CD14-positive monocyte (primary cell): Measurements from ENCODE around the gene KLHL22. TPM values are rescaled to one million over a fixed set of nuclear protein-coding genes. Genes with fewer than 3 reads are reported as not detected.

Source experiments
- DNase-seq, 3 donors: peaks; one replicate each; pipeline ENCODE4 v3.0.0-alpha.2; 2011 to 2022
- H2AFZ ChIP-seq: 2 replicates; pipeline ENCODE4 v1.6.0; 2012; ENCODE audit warnings: mild to moderate bottlenecking, low read depth, low read length, inconsistent platforms; ENCODE audit not compliant: insufficient read depth, poor library complexity, severe bottlenecking
- H3K27ac ChIP-seq, 2 donors: 1 replicate in 1 of 2; 2 replicates in 1 of 2; pipeline ENCODE4 v1.5.1; 2012 to 2013; ENCODE audit warnings: low read length in 2 of 2, control low read depth in 1 of 2, inconsistent platforms in 1 of 2, low read depth in 1 of 2, mild to moderate bottlenecking in 1 of 2
- H3K27me3 ChIP-seq, 2 donors: one replicate each; pipeline versions ENCODE4 v1.6.0 to v1.6.1; 2011 to 2013; ENCODE audit warnings: low read length in 2 of 2; ENCODE audit not compliant: control insufficient read depth in 2 of 2, insufficient read depth in 2 of 2
- H3K36me3 ChIP-seq, 2 donors: replicated peaks in 1 of 2; 1 replicate in 1 of 2; 2 replicates in 1 of 2; pipeline versions ENCODE4 v1.5.1 to v1.6.1; 2012 to 2013; ENCODE audit warnings: low read length in 2 of 2, control low read depth in 1 of 2, inconsistent platforms in 1 of 2, mild to moderate bottlenecking in 1 of 2; ENCODE audit not compliant: insufficient read depth in 2 of 2, control insufficient read depth in 1 of 2
- H3K4me1 ChIP-seq, 2 donors: 1 replicate in 1 of 2; 2 replicates in 1 of 2; pipeline versions ENCODE4 v1.5.1 to v1.6.1; 2012 to 2013; ENCODE audit warnings: low read length in 2 of 2, control low read depth in 1 of 2, inconsistent platforms in 1 of 2, mild to moderate bottlenecking in 1 of 2, moderate library complexity in 1 of 2; ENCODE audit not compliant: insufficient read depth in 2 of 2, control insufficient read depth in 1 of 2
- H3K4me2 ChIP-seq: replicated peaks from 2 replicates; pipeline ENCODE3; 2012; ENCODE audit warnings: low read length, moderate library complexity, mild to moderate bottlenecking; ENCODE audit not compliant: poor library complexity, severe bottlenecking; ENCODE audit errors: extremely low read depth
- H3K4me3 ChIP-seq, 3 experiments: fragments of 200-600 bp in 1 of 3; sonication (generic) in 1 of 3; replicated peaks in 1 of 3; 1 replicate in 2 of 3; 2 replicates in 1 of 3; pipeline ENCODE4 v1.5.1; 2011 to 2013; ENCODE audit warnings: low read length in 3 of 3, mild to moderate bottlenecking in 3 of 3, control low read depth in 2 of 3, low read depth in 2 of 3, inconsistent platforms in 1 of 3, moderate library complexity in 1 of 3
- H3K79me2 ChIP-seq: 2 replicates; pipeline ENCODE4 v1.6.0; 2012; ENCODE audit warnings: mild to moderate bottlenecking, control low read depth, inconsistent platforms, low read length, moderate library complexity; ENCODE audit not compliant: insufficient read depth
- H3K9ac ChIP-seq: 2 replicates; pipeline ENCODE4 v1.6.0; 2017; ENCODE audit warnings: low read length, mild to moderate bottlenecking; ENCODE audit not compliant: insufficient read depth, poor library complexity, severe bottlenecking
- H3K9me3 ChIP-seq, 2 donors: replicated peaks in 1 of 2; 1 replicate in 1 of 2; 2 replicates in 1 of 2; pipeline versions ENCODE4 v1.5.1 to v1.6.1; 2012 to 2013; ENCODE audit warnings: low read length in 2 of 2, control low read depth in 1 of 2; ENCODE audit not compliant: control insufficient read depth in 1 of 2, insufficient read depth in 1 of 2
- H4K20me1 ChIP-seq: 2 replicates; pipeline ENCODE4 v1.6.0; 2012; ENCODE audit warnings: mild to moderate bottlenecking, low read length, control low read depth, moderate library complexity; ENCODE audit not compliant: insufficient read depth
- H3K27ac Mint-ChIP-seq, 7 donors: one replicate each; pipeline ENCODE4 v1.8.0; 2020; ENCODE audit warnings: mild to moderate bottlenecking in 7 of 7, mixed read lengths in 7 of 7, moderate library complexity in 6 of 7, inconsistent platforms in 2 of 7
- H3K27me3 Mint-ChIP-seq, 3 donors: one replicate each; pipeline ENCODE4 v1.8.0; 2021 to 2022; ENCODE audit warnings: low read depth in 3 of 3, mild to moderate bottlenecking in 3 of 3, mixed read lengths in 3 of 3, moderate library complexity in 3 of 3, inconsistent platforms in 1 of 3
- H3K36me3 Mint-ChIP-seq, 2 donors: one replicate each; pipeline ENCODE4 v1.8.0; 2020; ENCODE audit warnings: mixed read lengths in 2 of 2, inconsistent platforms in 1 of 2, mild to moderate bottlenecking in 1 of 2
- H3K4me1 Mint-ChIP-seq: one replicate; pipeline ENCODE4 v1.8.0; 2020; ENCODE audit warnings: mild to moderate bottlenecking, mixed read lengths
- H3K4me3 Mint-ChIP-seq, 2 donors: one replicate each; pipeline ENCODE4 v1.8.0; 2020; ENCODE audit warnings: mild to moderate bottlenecking in 2 of 2, mixed read lengths in 2 of 2, moderate library complexity in 1 of 2
- H3K9me3 Mint-ChIP-seq, 7 donors: one replicate each; pipeline ENCODE4 v1.8.0; 2020 to 2022; ENCODE audit warnings: mixed read lengths in 7 of 7, mild to moderate bottlenecking in 6 of 7, moderate library complexity in 6 of 7, inconsistent platforms in 2 of 7
- CTCF ChIP-seq: fragments of 200-600 bp; IDR thresholded peaks from one replicate; pipeline ENCODE4 v1.8.0; 2022; ENCODE audit warnings: antibody characterized with exemption, mild to moderate bottlenecking
- WGBS: methylation state at CpG from one replicate; pipeline ENCODE4 v1.1.5; 2013; ENCODE audit warnings: missing lambda C conversion rate; ENCODE audit not compliant: insufficient coverage; 5-methylcytosine and 5-hydroxymethylcytosine counted together
- intact Hi-C, 2 donors: fragments of 100-400 bp; cut with micrococcal nuclease; formaldehyde crosslinking; loops; one replicate each; pipeline versions ENCODE4 v1.15.0 to v1.15.1; 2023
- polyA plus RNA-seq, 3 donors: library from polyadenylated mRNA; depleted of rRNA in 1 of 3; unstranded in 2 of 3; stranded (reverse) in 1 of 3; fragments of 300-500 nt in 2 of 3; fragments of >200 nt in 1 of 3; fragmentation: Illumina TruSeq in 2 of 3; gene quantifications; 1 replicate in 2 of 3; 2 replicates in 1 of 3; pipeline ENCODE4 v1.2.3, GENCODE V29; 2012 to 2021

KLHL22 gene
- polyA plus RNA-seq, 3 donors: 7.8 to 15.6 (median 9.2) TPM

GRCh38 chr22:20433686-20434241, 61.8 kb downstream of the KLHL22 start:
- H3K36me3 ChIP-seq: no peaks in the 10 kb centered on the region
- 91% methylated on average over 4 of the region's 4 CpGs for WGBS
- H3K27me3 Mint-ChIP-seq: peaks cover 73 to 95% (median 88%) of the 10 kb centered on the region in 3 donors

GRCh38 chr22:20433191-20433590, 62.4 kb downstream of the KLHL22 start:
- Histone ChIP-seq H3K27ac (no peak overlapping the region), H3K36me3 (no peaks in the 10 kb centered on the region), H3K4me1 (peaks cover 42 to 52% of the 10 kb centered on the region in 2 donors), H3K79me2 (no peaks in the 10 kb centered on the region), H4K20me1 (peaks cover 19% of the 10 kb centered on the region), H3K27me3 (peaks cover 50 to 90% of the 10 kb centered on the region in 2 donors), H3K4me3 (no peak overlapping the region), H3K4me2 (no peak overlapping the region), H3K9ac (no peak overlapping the region), H2AFZ (no peak overlapping the region), H3K9me3 (peaks cover 3 to 44% of the 10 kb centered on the region in 2 donors)
- intact Hi-C loops: no loop called here
- Mint-ChIP-seq H3K36me3 (peaks cover under 1 to 28% of the 10 kb centered on the region in 2 donors), H3K4me3 (peak overlapping the region in 1 of 2 donors; percentile 83), H3K9me3 (peaks cover 0 to 25% (median 16%) of the 10 kb centered on the region in 7 donors), H3K27ac (peak overlapping the region in 1 of 7 donors; percentile 37), H3K27me3 (peaks cover 73 to 95% (median 88%) of the 10 kb centered on the region in 3 donors), H3K4me1 (peaks cover 37% of the 10 kb centered on the region)
- no peak for DNase-seq
- WGBS: over 99% methylated on average over 8 of the region's 11 CpGs
- TF ChIP-seq CTCF: no peak

More at GRCh38 chr22:20433686-20434241, 61.8 kb downstream of the KLHL22 start:
- peak overlapping the region in 1 of 2 donors; percentile 87 for H3K4me3 Mint-ChIP-seq
- peaks cover 19% of the 10 kb centered on the region for H4K20me1 ChIP-seq
- H3K9ac ChIP-seq: no peak overlapping the region
- peaks cover 3 to 31% of the 10 kb centered on the region in 2 donors for H3K36me3 Mint-ChIP-seq
- H3K4me1 Mint-ChIP-seq: peaks cover 38% of the 10 kb centered on the region
- H3K4me3 ChIP-seq: no peak overlapping the region
- H3K27ac Mint-ChIP-seq: no peak overlapping the region
- no peak overlapping the region for H3K4me2 ChIP-seq
- H3K9me3 Mint-ChIP-seq: peaks cover 0 to 31% (median 19%) of the 10 kb centered on the region in 7 donors
- no peaks in the 10 kb centered on the region for H3K79me2 ChIP-seq
- H2AFZ ChIP-seq: no peak overlapping the region
- H3K27me3 ChIP-seq: peaks cover 55 to 91% of the 10 kb centered on the region in 2 donors
- TF ChIP-seq CTCF: no peak
- DNase-seq: no peak
- H3K27ac ChIP-seq: no peak overlapping the region
- peaks cover 40 to 51% of the 10 kb centered on the region in 2 donors for H3K4me1 ChIP-seq
- intact Hi-C loops: no loop called here
- H3K9me3 ChIP-seq: peaks cover 3 to 44% of the 10 kb centered on the region in 2 donors
